GM12864 (cell line): Measurements from ENCODE around the gene ARHGAP24.

Source experiments
- DNase-seq: peaks from one replicate; pipeline ENCODE4 v3.0.0-alpha.2; 2011; ENCODE audit warnings: low read depth
- H3K4me3 ChIP-seq: 2 replicates; pipeline ENCODE4 v1.5.1; 2011; ENCODE audit warnings: mild to moderate bottlenecking, low read depth, low read length, control low read depth
- CTCF ChIP-seq: IDR thresholded peaks from 2 replicates; pipeline ENCODE4 v1.5.1; 2011; ENCODE audit warnings: low read depth, mild to moderate bottlenecking, moderate library complexity, low read length, control low read depth, inconsistent platforms; ENCODE audit errors: missing control alignments

The ARHGAP24 gene

GRCh38 chr4:85534120-85534519 lies 59.2 kb downstream of the ARHGAP24 start:
- TF ChIP-seq CTCF: no peak

GRCh38 chr4:85543832-85544231 lies 68.9 kb downstream of the ARHGAP24 start:
- no peak for TF ChIP-seq CTCF
- DNase-seq: no peak
- no peak overlapping the region for H3K4me3 ChIP-seq

More at GRCh38 chr4:85534120-85534519, 59.2 kb downstream of the ARHGAP24 start:
- DNase-seq: no peak
- no peak overlapping the region for H3K4me3 ChIP-seq

- H3K4me3 ChIP-seq: no peak overlapping the region
- no peak for DNase-seq
- TF ChIP-seq CTCF: no peak
These were observed 69.8 kb downstream of the ARHGAP24 start for GRCh38 chr4:85544751-85545150.

- H3K4me3 ChIP-seq: no peak overlapping the region
- DNase-seq: no peak
These were observed 73.2 kb downstream of the ARHGAP24 start for GRCh38 chr4:85548116-85548515.

GRCh38 chr4:85548841-85549240 lies 73.9 kb downstream of the ARHGAP24 start:
- H3K4me3 ChIP-seq: no peak overlapping the region
- DNase-seq: no peak
- TF ChIP-seq CTCF: no peak

More at GRCh38 chr4:85548116-85548515, 73.2 kb downstream of the ARHGAP24 start:
- no peak for TF ChIP-seq CTCF

GRCh38 chr4:85555206-85555605 lies 80.3 kb downstream of the ARHGAP24 start:
- no peak for TF ChIP-seq CTCF
- peak; percentile 53 for DNase-seq
- H3K4me3 ChIP-seq: no peak overlapping the region

- no peak overlapping the region for H3K4me3 ChIP-seq
- DNase-seq: no peak
- no peak for TF ChIP-seq CTCF
These were observed 81.3 kb downstream of the ARHGAP24 start for GRCh38 chr4:85556283-85556682.
